NOMO-1 treated with DMSO at 0.1 percent for 48 hours (cell line): ENCODE results near the gene SLC5A12.

ENCODE experiments used
- DNase-seq: peaks from one replicate; lab custom pipeline; 2025; ENCODE audit not compliant: unreplicated experiment; lab: John Stamatoyannopoulos, UW

Gene SLC5A12

DNA sequence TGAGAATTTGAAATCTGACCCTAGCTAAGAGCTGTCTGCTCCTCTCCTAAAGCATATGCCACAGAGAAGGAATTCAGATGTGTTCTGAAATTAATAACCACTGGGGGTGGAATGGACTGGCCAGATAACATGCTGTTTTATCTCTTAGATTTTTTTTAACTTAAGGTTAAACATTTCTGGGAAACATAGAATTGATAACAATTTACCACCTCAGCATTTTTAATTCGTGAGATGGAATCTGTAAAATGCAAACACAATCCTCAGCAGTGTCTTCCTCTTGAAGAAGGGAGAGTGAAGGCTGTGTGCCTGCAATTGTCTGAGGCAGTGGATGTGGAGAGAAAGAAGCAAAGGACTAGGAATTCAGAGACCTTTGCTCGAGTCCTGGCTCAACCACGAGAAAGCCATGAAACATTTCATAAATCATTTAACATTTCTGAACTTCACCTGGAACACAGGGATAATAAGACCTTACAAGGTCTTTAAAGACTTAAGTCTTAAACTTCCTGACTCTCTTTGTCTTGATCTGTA lies at the start of gene SLC5A12:
Gene SLC5A12 (minus strand): TSS at position 113 of the 528 bp plus-strand sequence. CDS start 346 bp downstream, outside the sequence.
- DNase-seq: no peak

DNA sequence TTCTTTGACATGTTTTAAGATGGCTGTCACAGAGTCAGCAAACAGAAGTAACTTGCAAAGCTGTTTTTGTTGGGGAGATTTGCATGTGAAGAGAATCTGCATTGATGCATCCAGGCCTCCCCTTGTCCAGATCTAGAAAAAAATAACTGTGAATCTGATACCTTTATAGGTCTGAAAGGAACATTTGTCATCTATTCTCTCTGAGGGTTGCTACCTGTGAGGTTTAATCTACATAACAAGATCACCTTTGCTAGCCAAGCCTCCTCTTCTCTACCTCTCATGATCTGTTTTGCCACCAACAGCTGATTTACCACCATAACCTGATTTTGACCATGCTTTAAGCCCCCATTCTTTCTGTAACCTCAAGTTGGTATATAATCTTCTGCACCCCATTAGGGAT lies 47.2 kb upstream of the SLC5A12 start:
- DNase-seq: no peak

DNA sequence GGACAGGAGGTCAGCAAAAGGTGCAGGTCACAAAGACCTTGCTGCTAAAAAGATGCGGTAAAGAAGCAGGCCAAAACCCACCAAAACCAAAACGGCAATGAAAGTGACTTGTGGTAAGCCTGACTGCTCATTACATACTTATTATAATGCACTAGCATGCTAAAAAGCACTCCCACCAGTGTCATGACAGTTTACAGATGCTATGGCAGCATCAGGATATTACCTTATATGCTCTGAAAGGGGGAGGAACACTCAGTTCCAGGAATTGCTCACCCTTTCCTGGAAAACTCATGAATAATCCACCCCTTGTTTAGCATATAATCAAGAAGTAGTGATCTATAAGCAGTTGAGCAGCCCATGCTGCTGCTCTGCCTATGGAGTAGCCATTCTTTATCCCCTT lies 45.2 kb upstream of the SLC5A12 start:
- no peak for DNase-seq

DNA sequence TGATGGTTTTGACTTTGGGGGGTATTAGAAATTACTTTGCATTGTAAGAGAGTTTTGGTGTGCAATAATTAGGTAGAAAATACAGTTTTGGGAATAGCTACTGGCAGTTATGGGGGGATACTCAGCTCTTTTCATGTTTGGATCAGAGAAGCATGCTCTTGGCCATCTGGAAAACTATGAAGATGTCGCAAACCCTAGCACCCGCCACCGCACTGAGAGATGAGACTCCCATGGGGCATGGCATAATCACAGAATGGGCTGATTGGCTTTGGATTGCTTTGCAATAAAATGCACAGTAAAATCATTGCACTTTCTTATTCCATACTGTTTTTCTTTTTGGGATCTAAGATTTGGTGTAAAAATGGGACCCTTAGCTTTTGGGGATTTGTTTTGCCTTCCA lies 43.5 kb upstream of the SLC5A12 start:
- no peak for DNase-seq

- no peak for DNase-seq
Observed at GRCh38 chr11:26764825-26765224, 43.0 kb upstream of the SLC5A12 start.

GRCh38 chr11:26764315-26764714 lies 42.5 kb upstream of the SLC5A12 start:
- no peak for DNase-seq

DNA sequence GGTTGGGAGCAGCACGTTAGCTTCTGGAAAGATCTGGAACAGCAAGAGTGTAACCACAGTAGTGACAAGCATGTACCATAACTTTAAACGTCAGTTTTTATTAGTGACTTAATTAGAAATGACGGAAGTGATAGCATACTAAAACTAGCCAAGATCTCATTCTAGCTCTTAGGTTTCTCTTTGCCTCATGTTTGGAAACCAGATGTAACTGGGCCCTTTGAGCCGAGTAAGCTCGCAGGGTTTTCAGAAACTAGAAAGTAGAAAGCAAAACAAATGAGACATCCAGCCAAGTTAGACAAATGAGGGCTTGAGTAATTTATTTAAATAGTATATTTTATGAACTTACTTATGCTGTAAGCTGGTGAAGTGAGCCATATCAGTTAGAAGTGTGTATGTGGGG lies 40.2 kb upstream of the SLC5A12 start:
- DNase-seq: no peak

GRCh38 chr11:26761361-26761809 lies 39.5 kb upstream of the SLC5A12 start:
- no peak for DNase-seq

- DNase-seq: no peak
Observed at GRCh38 chr11:26757995-26758394, 36.1 kb upstream of the SLC5A12 start.

- DNase-seq: no peak
Observed at GRCh38 chr11:26755762-26756161, 33.9 kb upstream of the SLC5A12 start.

DNA sequence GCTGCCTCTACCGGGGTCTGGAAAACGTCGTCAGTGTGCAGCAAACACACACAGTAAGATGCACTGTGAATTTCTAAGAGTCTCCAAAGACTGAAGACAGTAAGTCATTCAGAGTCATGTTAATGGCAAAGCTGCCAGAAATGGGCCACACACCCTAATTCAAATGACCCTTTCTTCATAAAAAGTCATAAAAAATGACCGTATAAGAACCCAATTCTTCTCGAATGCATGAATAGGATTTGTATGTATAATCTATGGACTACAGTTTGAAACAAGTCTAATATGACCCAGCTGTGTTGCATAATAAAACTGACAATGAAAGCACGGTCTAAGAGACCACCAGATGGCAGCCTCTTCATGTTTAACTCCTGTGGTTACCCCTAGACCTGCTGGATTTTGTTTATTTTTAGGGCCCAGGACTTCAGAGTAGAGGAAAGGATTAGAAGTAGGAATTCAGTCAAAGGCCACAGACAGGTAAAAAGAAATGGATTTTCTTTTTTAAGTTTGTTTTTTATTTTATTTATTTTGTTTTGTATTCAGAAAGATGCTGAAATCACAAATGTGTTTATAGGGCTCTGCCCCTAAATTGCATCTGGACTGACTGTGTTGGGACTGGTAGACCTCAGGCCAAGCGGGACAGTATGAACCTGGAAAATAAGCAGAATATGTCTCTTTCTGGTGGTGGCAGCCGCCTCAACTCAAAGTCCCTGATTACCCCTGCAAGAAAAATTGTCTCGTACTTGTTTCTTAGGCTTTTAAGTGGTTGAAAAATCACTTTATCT lies 32.1 kb upstream of the SLC5A12 start:
- DNase-seq: peak; percentile 42

GRCh38 chr11:26749927-26750326 lies 28.1 kb upstream of the SLC5A12 start:
- DNase-seq: no peak

- no peak for DNase-seq
Observed at GRCh38 chr11:26743622-26744021, 21.8 kb upstream of the SLC5A12 start.

- no peak for DNase-seq
Observed at GRCh38 chr11:26742966-26743365, 21.1 kb upstream of the SLC5A12 start.

DNA sequence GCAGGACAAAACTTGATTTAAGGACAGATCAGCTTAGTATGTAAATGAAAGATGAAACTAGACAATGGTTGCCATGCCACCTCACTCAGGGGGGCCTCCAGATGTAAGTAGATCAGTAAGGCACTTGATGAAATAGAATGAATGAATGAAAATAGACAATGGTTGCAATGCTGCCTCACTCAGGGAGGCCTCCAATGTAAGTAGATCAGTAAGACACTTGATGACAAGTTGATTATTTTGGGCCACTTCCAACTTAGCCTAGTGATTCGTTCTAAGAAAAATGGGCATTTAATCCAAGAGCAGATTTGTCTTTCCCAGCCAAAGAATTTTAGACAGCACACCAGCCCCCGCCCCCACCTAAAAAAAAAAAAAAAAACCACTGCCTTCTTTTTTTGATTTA lies 19.2 kb upstream of the SLC5A12 start:
- DNase-seq: no peak

DNA sequence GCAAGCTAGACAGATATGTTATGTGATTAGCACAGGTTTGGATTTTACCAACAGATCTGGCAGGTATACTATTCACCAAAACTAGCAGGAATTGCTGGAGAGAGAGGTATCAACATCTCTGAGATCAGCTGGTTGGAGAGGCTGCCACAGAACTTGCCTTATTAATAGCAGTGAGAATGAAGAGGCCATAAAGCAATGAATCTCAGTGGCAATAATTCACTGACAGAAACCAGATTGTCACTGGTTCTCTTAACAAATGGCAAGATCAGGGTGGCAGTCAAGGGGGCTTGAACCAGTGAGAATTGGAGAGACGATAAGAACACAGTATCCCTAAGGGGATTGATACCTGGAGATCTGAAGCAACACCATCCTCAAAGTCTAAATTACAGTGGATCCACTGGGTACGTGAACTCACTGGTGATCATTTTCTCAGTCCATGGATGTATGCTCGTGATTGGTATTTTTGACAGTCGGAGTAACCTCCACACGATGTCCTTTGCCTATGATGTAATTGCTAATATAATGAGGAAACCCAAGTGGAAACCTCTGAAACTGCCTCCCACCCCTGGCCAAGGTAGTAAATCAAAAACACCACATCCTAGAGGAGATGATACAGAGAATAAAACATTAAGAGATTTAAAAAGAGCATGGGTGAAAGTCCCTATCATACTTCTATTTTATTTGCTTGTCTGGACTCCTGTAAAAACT lies 17.7 kb upstream of the SLC5A12 start:
- no peak for DNase-seq

DNA sequence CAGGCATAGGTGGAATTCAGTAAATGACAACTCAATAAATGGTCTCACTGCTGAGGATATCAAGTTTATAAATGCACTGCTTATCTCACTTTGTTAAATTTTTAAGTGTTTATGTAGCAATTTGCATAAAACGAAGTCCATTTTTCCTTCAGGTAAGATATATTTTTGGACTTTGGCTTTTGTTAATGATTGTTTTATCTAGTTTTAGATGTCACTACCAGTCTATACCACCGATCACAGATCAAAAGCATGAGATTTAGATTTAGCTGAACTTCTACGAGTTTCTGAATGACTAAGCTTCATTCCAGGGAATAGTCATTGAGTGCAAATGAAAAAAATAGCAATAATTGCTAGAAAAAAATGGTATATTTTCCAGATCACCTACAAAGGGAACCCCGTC lies 12.8 kb upstream of the SLC5A12 start:
- no peak for DNase-seq

DNA sequence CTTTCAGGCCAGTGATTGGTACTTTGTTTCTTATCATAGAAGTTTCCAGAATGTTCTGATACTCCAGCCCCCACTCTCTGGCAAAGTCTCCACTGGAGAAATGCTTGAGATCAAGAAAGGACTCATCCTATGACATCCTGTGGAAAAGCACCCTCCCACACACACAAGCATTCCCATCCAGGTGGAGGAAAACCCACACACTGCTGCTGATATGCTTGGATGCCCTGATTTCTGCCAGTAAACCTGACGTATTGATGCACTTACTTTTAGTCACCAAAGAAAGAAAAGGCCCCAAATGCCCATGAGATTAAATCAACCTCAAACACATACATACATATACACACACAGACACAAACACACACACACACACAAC lies 9.2 kb upstream of the SLC5A12 start:
- DNase-seq: no peak

- no peak for DNase-seq
Observed at GRCh38 chr11:26730414-26731083, 8.7 kb upstream of the SLC5A12 start.

DNA sequence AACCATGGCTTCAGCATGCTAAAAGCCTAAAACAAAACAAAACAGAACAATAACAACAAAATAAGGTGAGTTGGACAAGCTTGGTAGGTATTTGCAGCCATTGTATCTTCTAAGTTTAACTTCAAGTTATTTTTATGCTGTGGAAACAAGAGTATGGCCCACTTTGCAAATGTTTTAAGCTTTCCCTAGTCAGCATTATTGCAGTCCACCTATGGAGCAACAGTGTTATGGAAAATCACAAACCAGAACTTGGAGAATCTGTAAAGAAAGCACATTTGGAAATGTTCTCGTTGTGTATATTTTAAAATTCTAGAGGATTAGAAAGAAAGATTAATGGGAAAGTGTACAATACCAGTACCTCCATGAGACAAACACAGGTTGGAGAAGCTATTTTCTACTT lies 7.4 kb upstream of the SLC5A12 start:
- no peak for DNase-seq

GRCh38 chr11:26726960-26727359 lies 5.1 kb upstream of the SLC5A12 start:
- DNase-seq: no peak

GRCh38 chr11:26719998-26720397 lies 1.9 kb downstream of the SLC5A12 start:
- no peak for DNase-seq
